GM18867 (cell line): ENCODE measurements around the gene UHMK1.
"Not testable (repeated sequence)": the region's sequence is repeated elsewhere in the genome, so short reads cannot be mapped to it uniquely, and the experiment has no call there.

Experiments used
- ATAC-seq: cut with Tn5 transposase; IDR thresholded peaks from one replicate; pipeline ENCODE4 v1.9.1; 2021; ENCODE audit warnings: mild to moderate bottlenecking, moderate library complexity; ENCODE audit not compliant: unreplicated experiment

UHMK1 gene

GRCh38 chr1:162564762-162565218 lies 67.2 kb downstream of the UHMK1 start:
- ATAC-seq: no peak

- ATAC-seq: peak; percentile 33
Observed at GRCh38 chr1:162565460-162565859, 67.8 kb downstream of the UHMK1 start.

- no peak for ATAC-seq
Observed at GRCh38 chr1:162566870-162567269, 69.3 kb downstream of the UHMK1 start.

GRCh38 chr1:162568802-162569201 lies 71.2 kb downstream of the UHMK1 start:
- no peak for ATAC-seq

- ATAC-seq: no peak
Observed at GRCh38 chr1:162570718-162571117, 73.1 kb downstream of the UHMK1 start.

- ATAC-seq: not testable (repeated sequence)
Observed at GRCh38 chr1:162571121-162571520, 73.5 kb downstream of the UHMK1 start.

- ATAC-seq: no peak
Observed at GRCh38 chr1:162571696-162572095, 74.1 kb downstream of the UHMK1 start.

- no peak for ATAC-seq
Observed at GRCh38 chr1:162573136-162573535, 75.5 kb downstream of the UHMK1 start.

- no peak for ATAC-seq
Observed at GRCh38 chr1:162578071-162578700, 80.6 kb downstream of the UHMK1 start.

- no peak for ATAC-seq
Observed at GRCh38 chr1:162578936-162579335, 81.3 kb downstream of the UHMK1 start.
